GM21529 (cell line): ENCODE data around the gene CPXM2.
"Not testable (repeated sequence)": the region's sequence is repeated elsewhere in the genome, so short reads cannot be mapped to it uniquely, and the experiment has no call there.

ENCODE experiments used
- ATAC-seq: cut with Tn5 transposase; IDR thresholded peaks from one replicate; pipeline ENCODE4 v1.9.1; 2021; ENCODE audit not compliant: unreplicated experiment

CPXM2 gene

DNA sequence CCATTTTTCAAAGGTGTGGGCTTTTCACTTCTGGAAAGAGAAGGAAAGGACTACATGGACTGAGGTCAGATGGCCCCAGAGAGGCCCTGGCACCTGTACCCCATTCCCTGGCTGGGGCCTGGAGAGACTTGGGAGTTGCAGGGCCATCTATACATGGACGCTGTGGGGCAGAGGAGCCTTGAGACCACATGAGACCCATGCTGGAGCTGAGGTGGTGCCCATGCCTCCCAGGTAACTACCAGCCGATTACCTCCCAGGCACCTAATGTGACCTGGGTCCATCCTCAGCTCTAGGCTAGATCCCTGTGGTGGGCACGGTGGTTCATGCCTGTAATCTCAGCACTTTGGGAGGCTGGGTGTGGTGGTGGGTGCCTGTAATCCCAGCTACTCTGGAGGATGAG is 144.2 kb downstream of the CPXM2 start:
- ATAC-seq, result no peak

GRCh38 chr10:123746942-123747341 is 144.7 kb downstream of the CPXM2 start:
- ATAC-seq, result no peak

DNA sequence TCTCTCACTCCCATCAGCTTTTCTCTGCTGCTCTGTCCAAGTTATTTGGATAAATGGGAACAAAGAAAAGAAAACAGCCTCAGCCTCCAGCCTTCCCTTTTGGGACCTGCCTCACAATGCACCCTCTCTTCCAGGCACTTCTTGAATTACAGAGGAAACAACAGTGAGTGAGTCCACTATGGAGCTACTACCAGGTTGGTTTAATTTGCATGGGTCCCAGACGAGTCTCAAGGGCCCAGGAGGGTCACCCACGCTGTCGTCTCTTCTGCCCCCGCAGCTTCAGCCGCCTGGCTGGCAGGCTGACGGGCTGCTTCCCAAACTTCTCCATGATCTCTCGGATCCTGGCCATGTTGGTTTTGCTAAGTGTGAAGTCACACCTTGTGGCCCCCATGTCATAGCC is 145.1 kb downstream of the CPXM2 start:
- ATAC-seq, result no peak

DNA sequence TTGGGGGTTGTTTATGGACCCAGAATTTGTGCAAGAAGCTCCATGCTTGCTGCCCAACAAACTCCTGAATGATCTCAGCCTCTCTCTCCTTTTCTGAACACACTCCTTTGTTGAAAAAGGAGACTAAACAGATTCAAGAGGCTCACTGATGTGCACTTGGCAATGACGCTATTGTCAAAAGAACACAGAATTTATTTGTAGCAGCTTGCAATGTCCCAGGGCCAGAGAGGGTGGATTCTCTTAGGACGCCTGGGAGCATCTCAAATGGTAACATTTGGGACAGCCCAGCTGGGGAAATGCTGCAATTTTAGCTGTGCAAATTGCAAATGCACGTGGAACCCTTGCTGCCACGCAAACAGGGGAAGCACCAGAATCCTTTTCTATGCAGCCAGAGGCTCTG is 145.5 kb downstream of the CPXM2 start:
- no peak for ATAC-seq

- ATAC-seq, result no peak
Observed at GRCh38 chr10:123744224-123744536, 147.4 kb downstream of the CPXM2 start.

DNA sequence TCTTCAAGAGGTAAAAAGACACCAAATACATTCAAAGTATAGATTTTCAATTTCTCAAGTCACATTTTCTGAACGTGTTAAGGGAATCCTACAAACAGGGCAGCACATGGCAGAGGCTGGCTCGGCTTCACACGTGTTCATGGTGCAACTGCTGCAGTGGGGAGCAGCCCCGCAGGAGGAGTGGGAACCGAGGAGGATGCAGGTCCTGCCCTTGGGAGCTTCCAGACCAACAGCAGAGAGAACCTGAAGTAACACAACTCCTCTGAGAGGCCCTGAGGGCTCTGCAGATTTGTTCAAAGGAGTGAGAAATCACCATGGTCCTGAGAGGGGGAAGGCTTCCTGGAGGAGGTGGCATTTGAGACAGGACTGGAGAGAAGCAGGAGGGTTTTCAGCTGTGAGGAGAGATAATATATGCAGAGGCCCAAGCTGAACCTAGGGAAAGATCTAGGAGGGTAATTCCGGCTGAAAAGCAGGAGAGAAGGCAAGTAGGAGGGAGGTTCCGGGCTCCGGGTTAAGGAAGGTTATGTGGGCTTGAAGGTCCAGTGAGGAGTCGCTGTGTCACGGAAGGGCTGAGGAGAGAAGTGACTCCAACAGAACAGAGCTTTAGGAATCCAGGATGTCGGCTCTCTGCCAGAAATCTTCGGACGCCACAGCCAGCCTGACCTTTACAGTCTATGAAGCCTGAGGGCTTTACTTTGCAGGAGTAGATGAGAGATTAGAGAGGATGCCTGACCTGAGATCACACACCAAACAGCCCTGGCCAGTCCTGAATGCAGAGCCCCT is 148.0 kb downstream of the CPXM2 start:
- no peak for ATAC-seq

DNA sequence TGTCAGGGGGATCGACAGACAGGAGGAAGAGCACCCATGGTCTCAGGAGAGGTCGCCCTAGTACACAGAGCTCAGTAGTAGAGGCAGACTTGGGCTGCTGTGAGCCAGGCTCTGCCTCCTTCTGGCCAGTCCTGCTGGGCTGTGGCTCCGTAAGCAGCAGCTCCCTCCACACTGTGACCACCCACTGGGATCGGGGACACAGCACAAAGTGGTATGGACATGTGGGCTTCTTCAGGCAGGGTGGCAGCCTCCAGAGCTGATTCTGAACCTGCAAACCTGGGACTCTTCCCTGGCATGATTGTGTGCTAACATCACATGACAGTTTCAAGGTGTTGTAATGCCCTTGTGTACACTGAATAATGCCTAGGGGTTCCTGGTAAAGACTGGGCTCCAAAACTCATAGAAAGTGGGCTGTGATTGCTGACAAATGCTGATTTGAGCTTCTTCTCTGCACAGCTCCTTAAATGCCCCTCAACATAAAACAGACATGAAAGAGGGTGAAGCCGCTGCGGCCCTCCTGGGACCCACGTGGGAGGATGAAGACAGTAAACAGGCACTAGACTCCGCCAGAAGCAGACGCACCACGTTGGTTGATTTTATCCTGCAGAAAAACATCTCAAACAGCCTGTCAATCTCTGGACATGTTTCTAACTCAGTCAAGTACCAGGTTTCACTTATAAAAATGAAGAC is 148.7 kb downstream of the CPXM2 start:
- no peak for ATAC-seq

DNA sequence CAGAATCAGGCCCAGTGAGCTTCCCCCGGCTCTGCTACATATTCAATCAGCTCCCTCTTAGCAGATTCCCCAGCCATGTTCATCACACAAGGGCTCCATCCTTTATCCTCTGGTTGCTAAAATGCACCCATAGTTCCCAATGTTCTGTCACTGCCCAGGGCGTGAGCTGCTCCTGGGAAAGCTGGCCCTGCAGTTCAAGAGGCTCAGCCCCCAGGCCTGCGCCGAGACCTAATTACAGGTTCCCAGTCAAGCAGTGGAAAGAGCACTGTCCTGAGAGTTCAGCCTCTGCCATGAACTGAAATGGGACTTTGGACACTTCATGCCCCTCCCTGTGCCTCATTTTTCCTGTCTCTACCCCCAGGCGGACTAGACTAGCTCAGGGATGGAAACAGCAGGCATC is 149.9 kb downstream of the CPXM2 start:
- no peak for ATAC-seq

- no peak for ATAC-seq
Observed at GRCh38 chr10:123741146-123741545, 150.5 kb downstream of the CPXM2 start.

DNA sequence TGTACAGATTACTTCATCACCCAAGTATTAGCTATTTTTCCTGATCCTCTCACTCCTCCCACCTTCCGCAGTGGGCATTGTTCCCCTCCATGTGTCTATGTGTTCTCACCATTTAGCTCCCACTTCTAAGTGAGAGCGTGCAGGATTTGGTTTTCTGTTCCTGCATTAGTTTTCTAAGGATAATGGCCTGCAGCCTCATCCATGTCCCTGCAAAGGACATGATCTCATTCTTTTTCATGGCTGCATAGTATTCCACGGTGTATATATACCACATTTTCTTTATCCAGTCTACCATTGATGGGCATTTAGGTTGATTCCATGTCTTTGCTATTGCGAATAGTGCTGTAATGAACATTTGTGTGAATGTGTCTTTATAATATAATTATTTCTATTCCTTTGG is 154.7 kb downstream of the CPXM2 start:
- ATAC-seq, result not testable (repeated sequence)

DNA sequence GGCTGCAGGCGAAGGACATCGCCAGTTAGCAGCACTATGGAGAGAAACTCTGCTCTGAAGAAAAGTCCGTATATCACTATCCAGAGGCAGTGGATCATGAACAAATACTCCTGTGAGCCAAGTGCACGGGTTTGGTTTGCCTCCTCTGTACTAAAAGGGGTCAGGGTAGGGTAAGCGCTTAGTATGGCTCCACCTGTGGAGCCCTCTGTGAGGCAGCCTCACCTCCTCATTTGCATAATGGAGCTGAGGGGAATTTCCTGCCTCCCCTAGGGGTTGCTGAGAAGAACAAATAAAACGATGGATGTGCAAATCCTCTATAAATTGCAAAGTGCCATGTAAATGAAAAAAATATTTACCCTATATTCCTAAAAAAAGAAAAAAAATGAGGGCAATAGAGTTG is 162.1 kb downstream of the CPXM2 start:
- ATAC-seq, result no peak

DNA sequence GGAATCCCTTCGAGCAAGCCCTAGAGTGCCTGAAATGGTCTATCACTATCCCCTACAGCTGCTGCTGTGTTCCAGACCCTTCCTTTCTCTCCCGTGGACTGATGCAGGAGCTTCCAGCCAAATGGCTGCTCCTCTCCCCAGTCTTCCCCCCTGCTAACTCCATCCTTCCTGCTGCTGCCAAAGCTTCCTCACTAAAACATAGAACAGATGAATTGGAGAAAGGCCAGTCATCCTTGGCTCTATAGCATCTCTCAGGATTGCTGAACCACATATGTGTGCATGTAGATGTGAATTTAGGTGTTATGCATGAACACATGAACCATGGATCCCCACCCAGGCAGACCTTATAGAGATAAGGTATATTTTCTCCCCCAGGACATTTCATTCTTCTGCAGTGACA is 164.8 kb downstream of the CPXM2 start:
- no peak for ATAC-seq

DNA sequence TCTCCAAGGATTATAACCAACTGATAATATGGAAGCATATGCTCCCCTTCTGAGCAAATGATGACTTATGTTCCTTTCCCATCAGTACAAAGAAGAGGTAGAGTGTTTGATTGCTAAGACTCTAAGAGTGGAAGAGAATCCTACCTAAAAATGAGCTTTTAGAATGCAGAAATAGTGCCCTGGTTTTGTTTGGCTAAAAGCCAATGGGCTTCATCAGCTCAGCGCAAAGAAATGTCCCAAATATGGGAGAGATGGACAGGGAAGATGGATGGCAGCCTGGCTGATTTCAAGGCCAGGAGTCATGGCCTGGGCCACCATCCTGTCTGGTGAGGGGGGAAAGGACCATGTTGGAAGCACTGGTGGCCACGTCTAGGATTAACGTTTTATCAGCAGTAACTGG is 165.2 kb downstream of the CPXM2 start:
- ATAC-seq, result no peak

DNA sequence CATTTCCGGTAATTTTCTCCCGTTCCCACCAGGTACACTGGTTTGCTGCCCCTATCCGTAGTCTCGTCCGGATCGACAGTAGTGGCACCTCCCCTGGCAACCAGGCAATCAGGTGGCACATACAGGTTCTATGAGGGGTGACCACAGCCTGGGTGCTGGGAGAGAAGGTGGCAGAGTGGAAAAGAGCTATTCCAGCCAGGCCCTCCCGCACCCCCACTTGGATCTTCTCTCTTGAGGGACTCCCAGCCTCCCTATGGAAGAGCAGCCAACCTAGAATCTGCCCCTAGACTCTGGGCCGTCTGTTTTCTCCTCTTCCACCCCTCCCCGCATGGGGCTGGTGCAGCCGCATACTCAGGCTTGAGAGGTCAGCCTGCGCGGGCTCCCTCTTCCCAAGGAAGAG is 166.9 kb downstream of the CPXM2 start:
- ATAC-seq, result no peak

DNA sequence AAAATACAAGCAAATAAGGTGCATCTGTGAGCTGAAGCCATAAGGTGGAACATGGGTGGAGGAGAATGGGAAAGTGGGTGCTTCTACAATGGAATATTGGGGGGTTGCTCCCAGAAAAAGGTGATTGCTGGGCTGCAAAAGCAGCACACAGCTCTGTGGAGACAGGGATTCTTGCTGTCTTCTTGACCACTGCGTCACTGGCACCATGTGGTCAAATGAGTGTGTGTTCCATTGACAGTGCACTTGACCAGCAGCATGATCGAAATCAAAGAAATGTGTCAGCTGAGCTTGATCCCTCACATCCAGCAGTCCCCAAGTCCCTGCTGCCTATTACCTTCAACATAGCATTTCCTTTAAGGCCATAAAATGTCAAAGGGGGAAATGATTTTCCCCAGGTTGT is 169.3 kb downstream of the CPXM2 start:
- ATAC-seq, result no peak

DNA sequence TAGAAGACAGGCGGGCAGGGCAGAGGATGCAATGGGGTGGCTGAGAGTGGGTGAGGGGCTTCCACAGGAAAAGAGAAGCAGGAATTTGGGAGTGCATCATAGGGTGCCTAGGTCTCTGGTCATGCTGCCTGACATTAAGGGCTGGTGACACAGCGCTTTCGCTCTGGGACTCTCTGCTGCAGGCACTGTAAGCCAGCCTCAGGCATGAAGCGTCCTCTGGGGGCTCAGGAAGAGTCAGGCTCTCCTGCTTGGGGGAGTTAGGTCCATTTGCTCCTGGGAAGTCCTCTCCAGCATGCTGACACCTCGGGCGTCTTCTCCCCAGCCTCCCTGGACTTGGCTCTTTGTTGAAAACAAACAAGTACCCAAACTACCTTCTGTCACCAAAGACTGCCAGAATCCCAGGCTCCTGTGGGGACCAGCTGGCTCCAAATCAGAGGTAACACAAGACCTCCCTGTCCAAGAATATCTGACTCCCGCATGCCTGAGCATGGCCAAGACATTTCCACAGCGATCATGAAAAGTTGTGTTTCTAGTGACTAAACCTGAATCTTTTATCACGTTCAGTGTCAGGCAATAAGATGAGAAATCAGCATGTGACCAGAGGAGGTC is 170.1 kb downstream of the CPXM2 start:
- no peak for ATAC-seq

DNA sequence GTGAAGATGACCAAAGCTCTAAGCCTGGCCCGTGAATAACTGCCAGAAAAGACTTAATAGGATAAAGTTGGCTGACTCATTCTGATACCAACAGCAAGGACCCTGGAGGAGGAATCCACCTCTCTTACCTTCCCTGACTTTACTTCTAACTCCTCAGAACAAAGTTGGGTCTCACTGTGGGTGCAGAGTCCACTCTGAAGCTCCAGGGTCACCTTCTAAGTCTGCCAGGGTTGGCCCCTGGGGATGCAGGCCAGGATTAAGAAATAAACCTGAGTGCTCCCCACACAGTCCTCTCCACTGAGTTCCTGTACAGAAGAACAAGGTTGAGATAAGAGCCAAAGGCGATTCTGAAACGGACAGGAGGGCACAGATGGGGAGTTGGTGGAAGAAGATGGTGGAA is 171.1 kb downstream of the CPXM2 start:
- no peak for ATAC-seq

DNA sequence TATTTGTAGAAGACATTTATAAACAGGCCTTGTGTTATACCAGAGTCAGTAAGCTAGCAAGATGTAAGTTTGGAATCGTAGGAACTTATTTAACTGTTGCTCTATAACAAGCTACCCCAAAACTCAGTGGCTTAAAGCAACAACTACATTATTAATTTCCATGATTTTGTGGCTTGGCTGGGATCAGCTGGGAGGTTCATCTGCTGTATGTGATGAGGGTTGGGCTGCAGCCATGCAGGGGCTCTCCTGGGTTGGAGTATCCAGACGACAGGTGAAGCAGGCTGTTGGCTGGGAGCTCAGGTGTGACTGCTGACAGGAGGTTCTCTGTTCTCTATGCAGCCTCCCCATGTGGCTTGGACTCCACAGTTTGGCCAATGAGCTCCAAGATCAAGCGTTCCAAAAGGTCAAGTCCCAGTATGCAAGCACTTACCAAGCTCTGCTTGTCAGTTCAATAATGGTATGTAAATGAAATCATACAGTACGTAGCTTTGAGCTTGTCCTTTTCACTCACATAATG is 173.0 kb downstream of the CPXM2 start:
- ATAC-seq, result no peak

DNA sequence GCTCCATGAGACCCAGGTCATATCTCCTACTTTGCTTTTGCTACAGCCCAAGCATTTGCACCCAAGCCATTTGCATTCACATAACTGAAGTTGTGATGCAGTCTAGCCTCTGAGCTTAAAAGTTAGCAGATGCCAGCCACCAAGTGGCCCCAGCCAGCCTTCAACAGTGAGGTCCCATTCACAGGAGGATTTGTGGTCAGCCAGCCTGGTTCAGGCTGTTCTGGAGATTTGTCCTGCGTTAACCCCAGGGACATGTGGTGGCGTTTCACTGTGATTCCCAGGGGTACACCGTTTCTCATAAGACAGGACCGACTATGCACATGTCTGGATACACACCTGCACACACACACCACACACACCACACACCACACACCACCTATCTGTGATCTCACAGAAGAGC is 174.3 kb downstream of the CPXM2 start:
- ATAC-seq, result no peak

- ATAC-seq, result no peak
Observed at GRCh38 chr10:123715546-123715945, 176.1 kb downstream of the CPXM2 start.

- ATAC-seq, result no peak
Observed at GRCh38 chr10:123706236-123706635, 185.4 kb downstream of the CPXM2 start.

DNA sequence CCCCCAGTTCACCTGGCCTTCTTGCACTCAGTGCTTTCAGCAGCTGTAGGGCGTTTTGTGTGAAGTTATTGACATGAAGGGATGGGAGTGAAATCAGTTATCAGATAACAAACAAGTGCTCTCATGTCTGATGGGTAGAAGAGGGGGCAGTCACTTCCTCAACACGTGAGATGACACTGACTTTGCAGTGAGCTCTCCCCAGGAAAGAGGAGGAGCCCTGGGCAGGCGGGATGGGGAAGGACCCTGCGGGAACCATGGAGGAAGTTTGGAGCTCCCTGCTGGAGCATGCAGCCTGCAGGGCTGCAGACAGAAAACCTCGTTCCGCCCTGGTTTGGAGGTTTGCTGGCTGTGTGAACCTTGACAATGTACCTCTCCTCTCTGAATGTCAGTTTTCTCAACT is 186.8 kb downstream of the CPXM2 start:
- ATAC-seq, result no peak
